ENCODE measurements around the gene NAALAD2.

GRCh38 chr11:90178751-90179150 lies 44.3 kb downstream of the NAALAD2 start:
- TF ChIP-seq, protein P1, sequence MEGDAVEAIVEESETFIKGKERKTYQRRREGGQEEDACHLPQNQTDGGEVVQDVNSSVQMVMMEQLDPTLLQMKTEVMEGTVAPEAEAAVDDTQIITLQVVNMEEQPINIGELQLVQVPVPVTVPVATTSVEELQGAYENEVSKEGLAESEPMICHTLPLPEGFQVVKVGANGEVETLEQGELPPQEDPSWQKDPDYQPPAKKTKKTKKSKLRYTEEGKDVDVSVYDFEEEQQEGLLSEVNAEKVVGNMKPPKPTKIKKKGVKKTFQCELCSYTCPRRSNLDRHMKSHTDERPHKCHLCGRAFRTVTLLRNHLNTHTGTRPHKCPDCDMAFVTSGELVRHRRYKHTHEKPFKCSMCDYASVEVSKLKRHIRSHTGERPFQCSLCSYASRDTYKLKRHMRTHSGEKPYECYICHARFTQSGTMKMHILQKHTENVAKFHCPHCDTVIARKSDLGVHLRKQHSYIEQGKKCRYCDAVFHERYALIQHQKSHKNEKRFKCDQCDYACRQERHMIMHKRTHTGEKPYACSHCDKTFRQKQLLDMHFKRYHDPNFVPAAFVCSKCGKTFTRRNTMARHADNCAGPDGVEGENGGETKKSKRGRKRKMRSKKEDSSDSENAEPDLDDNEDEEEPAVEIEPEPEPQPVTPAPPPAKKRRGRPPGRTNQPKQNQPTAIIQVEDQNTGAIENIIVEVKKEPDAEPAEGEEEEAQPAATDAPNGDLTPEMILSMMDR (conservative IDR thresholded peaks at IDR 0.05 in 1 of 2, IDR thresholded peaks at IDR 0.05 in 1 of 2; ENCODE audit: extremely low read depth in 1 of 2, insufficient read depth in 1 of 2, low read depth in 1 of 2, low read length in 2 of 2): no peak
- no peak for TF ChIP-seq EZH2 (IDR thresholded peaks at IDR 0.05; ENCODE audit: borderline replicate concordance, low read length)

Data from mammary epithelial cell (primary cell).